ENCODE results near the gene SELENOW. TPM values are rescaled to one million over a fixed set of nuclear protein-coding genes. Genes with fewer than 3 reads are reported as not detected.
"Not testable (repeated sequence)": the region's sequence is repeated elsewhere in the genome, so short reads cannot be mapped to it uniquely, and the experiment has no call there.

Gene SELENOW
- total RNA-seq, 4 donors from 2014 or later: 1,363 to 1,667 (median 1,434) TPM

DNA sequence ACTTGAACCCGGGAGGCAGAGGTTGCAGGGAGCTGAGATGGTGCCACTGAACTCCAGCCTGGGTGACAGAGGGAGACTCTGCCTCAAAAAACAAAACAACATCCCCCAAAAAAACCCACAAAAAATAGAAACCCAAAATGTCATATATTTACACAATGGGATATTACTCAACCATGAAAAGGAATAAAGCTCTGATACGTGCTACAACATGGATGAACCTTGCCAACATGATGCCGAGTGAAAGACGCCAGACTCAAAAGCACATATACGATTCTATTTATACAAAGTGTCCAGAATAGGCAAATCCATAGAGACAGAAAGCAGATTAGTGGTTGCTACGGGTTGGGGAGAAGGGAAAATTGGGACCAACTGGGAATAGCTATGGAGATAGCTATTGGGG lies 27.9 kb downstream of the SELENOW start:
- WGBS: 86% methylated on average over 6 of the region's 6 CpGs
- H3K4me1 ChIP-seq: no peaks in the 10 kb centered on the region
- H3K27ac ChIP-seq (replicated peaks in 1 of 4): no peak overlapping the region
- TF ChIP-seq POLR2AphosphoS5 (IDR thresholded peaks at IDR 0.05) (no peak), EP300 (IDR thresholded peaks at IDR 0.05) (no peak), POLR2A (IDR thresholded peaks at IDR 0.05; ENCODE audit: low read depth) (no peak)
- TF ChIP-seq, protein P1, sequence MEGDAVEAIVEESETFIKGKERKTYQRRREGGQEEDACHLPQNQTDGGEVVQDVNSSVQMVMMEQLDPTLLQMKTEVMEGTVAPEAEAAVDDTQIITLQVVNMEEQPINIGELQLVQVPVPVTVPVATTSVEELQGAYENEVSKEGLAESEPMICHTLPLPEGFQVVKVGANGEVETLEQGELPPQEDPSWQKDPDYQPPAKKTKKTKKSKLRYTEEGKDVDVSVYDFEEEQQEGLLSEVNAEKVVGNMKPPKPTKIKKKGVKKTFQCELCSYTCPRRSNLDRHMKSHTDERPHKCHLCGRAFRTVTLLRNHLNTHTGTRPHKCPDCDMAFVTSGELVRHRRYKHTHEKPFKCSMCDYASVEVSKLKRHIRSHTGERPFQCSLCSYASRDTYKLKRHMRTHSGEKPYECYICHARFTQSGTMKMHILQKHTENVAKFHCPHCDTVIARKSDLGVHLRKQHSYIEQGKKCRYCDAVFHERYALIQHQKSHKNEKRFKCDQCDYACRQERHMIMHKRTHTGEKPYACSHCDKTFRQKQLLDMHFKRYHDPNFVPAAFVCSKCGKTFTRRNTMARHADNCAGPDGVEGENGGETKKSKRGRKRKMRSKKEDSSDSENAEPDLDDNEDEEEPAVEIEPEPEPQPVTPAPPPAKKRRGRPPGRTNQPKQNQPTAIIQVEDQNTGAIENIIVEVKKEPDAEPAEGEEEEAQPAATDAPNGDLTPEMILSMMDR (IDR thresholded peaks at IDR 0.05): no peak
- no peaks in the 10 kb centered on the region for H3K27me3 ChIP-seq
- DNase-seq (ENCODE audit: extremely low spot score): no peak
- H3K4me3 ChIP-seq: no peak overlapping the region
- H3K36me3 ChIP-seq: no peaks in the 10 kb centered on the region
- peaks cover 0 to under 1% (median 0%) of the 10 kb centered on the region in 4 donors for H3K9me3 ChIP-seq
- intact Hi-C loops (cut with DNase I): no loop called here

DNA sequence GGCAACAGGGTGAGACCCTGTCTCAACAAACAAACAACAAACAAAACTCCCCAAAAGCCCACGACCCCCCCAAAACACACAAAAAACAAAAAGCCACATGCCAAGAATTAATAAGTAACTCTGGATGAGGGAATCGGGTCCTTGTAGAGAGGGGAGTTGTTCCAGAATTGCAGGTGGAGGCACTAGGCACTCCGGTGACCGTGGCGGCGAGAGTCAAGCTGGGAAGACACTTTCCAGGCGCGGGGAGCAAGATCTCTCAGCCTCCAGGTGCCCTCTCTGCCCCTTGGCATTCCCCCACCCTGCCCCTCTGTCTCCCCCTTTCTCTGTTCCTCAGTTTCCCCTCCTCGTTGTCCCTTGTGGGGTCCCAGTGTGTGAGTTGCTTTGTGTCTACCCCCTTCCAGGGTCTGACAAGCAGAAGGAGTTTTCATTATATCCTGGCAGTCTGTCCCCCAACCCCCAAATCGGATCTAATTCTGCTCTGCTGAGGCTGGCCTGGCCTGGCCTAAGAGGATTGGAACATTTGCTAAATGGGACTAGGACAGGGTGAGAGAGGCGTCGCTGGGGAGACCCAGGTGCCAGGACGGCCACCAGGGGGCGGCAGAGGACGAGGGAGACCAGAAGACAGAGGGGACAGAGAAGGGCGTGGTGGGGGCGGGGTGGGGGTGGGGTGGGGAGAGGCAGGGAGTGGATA lies 34.9 kb downstream of the SELENOW start:
- intact Hi-C loops (cut with DNase I): no loop called here
- no peak overlapping the region for H3K4me3 ChIP-seq
- DNase-seq (ENCODE audit: extremely low spot score): no peak
- TF ChIP-seq, protein P1 (IDR thresholded peaks at IDR 0.05): peak; percentile 36 to 69 (median 60)
- TF ChIP-seq EP300 (IDR thresholded peaks at IDR 0.05): no peak
- H3K9me3 ChIP-seq: no peaks in the 10 kb centered on the region
- H3K27me3 ChIP-seq: peaks cover 0 to 22% (median 0%) of the 10 kb centered on the region in 4 donors
- WGBS: 37% methylated on average over 17 of the region's 17 CpGs
- H3K27ac ChIP-seq (replicated peaks in 1 of 4): no peak overlapping the region
- H3K4me1 ChIP-seq: no peaks in the 10 kb centered on the region
- no peaks in the 10 kb centered on the region for H3K36me3 ChIP-seq

- no peak for TF ChIP-seq POLR2AphosphoS5 (IDR thresholded peaks at IDR 0.05)
- no peak for TF ChIP-seq POLR2A (IDR thresholded peaks at IDR 0.05; ENCODE audit: low read depth)
- no peak for TF ChIP-seq EP300 (IDR thresholded peaks at IDR 0.05)
- TF ChIP-seq, protein P1 (IDR thresholded peaks at IDR 0.05): peak in 1 of 3 experiments; percentile 24
- no peaks in the 10 kb centered on the region for H3K4me1 ChIP-seq
- H3K36me3 ChIP-seq: no peaks in the 10 kb centered on the region
- intact Hi-C loops (cut with DNase I): no loop called here
- no peaks in the 10 kb centered on the region for H3K9me3 ChIP-seq
- no peak overlapping the region for H3K27ac ChIP-seq (replicated peaks in 1 of 4)
- H3K4me3 ChIP-seq: no peak overlapping the region
- DNase-seq (ENCODE audit: extremely low spot score): no peak
- H3K27me3 ChIP-seq: peaks cover 0 to 27% (median 0%) of the 10 kb centered on the region in 4 donors
- 60% methylated on average over 7 of the region's 7 CpGs for WGBS
Observed at GRCh38 chr19:47813995-47814328, 35.5 kb downstream of the SELENOW start.

- H3K36me3 ChIP-seq; DNase-seq (ENCODE audit: extremely low spot score); H3K27ac ChIP-seq (replicated peaks in 1 of 4); H3K4me1 ChIP-seq; intact Hi-C loops (cut with DNase I); H3K4me3 ChIP-seq; H3K9me3 ChIP-seq: not testable (repeated sequence)
- H3K27me3 ChIP-seq: peaks cover 0 to 50% (median 0%) of the 10 kb centered on the region in 4 donors
- WGBS: 98% methylated on average over 8 of the region's 8 CpGs
Observed at GRCh38 chr19:47816270-47816669, 37.8 kb downstream of the SELENOW start.

DNA sequence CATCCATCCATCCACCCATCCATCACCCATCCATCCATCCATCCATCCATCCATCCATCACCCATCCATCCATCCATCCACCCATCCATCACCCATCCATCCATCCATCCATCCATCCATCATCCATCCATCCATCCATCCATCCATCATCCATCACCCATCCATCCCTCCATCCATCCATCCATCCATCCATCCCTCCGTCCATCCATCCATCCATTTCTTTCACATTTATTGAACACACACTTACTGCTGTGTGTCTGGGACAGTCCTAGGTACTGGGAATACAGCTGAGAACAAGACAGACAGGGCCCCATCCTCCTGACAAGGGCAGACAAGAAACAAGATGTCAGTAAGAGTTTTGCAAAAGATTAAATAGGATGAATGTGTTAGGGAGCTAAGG lies 39.7 kb downstream of the SELENOW start:
- H3K9me3 ChIP-seq; H3K4me3 ChIP-seq; intact Hi-C loops (cut with DNase I); H3K36me3 ChIP-seq; H3K4me1 ChIP-seq; DNase-seq (ENCODE audit: extremely low spot score); H3K27ac ChIP-seq (replicated peaks in 1 of 4): not testable (repeated sequence)
- peaks cover 0 to 66% (median 0%) of the 10 kb centered on the region in 4 donors for H3K27me3 ChIP-seq
- 96% methylated on average over 1 of the region's 1 CpG for WGBS

DNA sequence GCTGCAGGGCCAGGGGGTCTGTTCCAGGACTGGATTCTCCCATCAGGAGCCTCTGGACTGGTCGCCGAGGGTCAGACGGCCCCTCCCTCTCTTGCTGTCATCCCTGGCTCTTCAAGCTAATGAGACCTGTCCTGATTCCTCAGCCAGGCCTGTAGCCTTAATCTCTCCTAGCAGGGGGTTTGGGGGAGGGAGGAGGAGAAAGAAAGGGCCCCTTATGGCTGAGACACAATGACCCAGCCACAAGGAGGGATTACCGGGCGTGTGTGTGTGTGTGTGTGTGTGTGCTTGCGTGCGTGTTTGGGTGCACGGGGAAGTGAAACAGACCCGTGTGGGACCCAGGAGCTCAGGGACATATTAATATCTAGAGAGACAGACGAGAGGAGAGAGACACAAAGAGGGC lies 41.4 kb downstream of the SELENOW start:
- Histone ChIP-seq H3K36me3 (no peaks in the 10 kb centered on the region), H3K4me3 (no peak overlapping the region), H3K27me3 (peaks cover 0 to 65% (median 0%) of the 10 kb centered on the region in 4 donors), H3K27ac (replicated peaks in 1 of 4) (no peak overlapping the region), H3K9me3 (no peaks in the 10 kb centered on the region), H3K4me1 (no peaks in the 10 kb centered on the region)
- WGBS: 24% methylated on average over 10 of the region's 10 CpGs
- TF ChIP-seq, protein P1 (IDR thresholded peaks at IDR 0.05): no peak
- TF ChIP-seq POLR2A (IDR thresholded peaks at IDR 0.05; ENCODE audit: low read depth) (no peak), POLR2AphosphoS5 (IDR thresholded peaks at IDR 0.05) (no peak), EP300 (IDR thresholded peaks at IDR 0.05) (no peak)
- DNase-seq (ENCODE audit: extremely low spot score): no peak
- intact Hi-C loops (cut with DNase I): no loop called here

Data from esophagus muscularis mucosa (tissue), 4 donors.